Nephron progenitor cell (in vitro differentiated cells): ENCODE results near the gene HLF.

Experiments
- DNase-seq: peaks from one replicate; pipeline ENCODE4 v3.0.0; 2021
- H3K27ac Mint-ChIP-seq: 2 replicates; pipeline ENCODE4 v1.8.0; 2021; ENCODE audit warnings: mild to moderate bottlenecking, moderate library complexity, mixed read lengths
- H3K27me3 Mint-ChIP-seq: 2 replicates; pipeline ENCODE4 v1.8.0; 2021; ENCODE audit warnings: mild to moderate bottlenecking, low read depth, mixed read lengths; ENCODE audit not compliant: poor library complexity
- H3K36me3 Mint-ChIP-seq: 2 replicates; pipeline ENCODE4 v1.8.0; 2021; ENCODE audit warnings: low read depth, mixed read lengths
- H3K4me1 Mint-ChIP-seq: 2 replicates; pipeline ENCODE4 v1.8.0; 2021; ENCODE audit warnings: mixed read lengths
- H3K4me3 Mint-ChIP-seq: 2 replicates; pipeline ENCODE4 v1.8.0; 2021; ENCODE audit warnings: mild to moderate bottlenecking, moderate library complexity, mixed read lengths
- H3K9me3 Mint-ChIP-seq: 2 replicates; pipeline ENCODE4 v1.8.0; 2021; ENCODE audit warnings: mild to moderate bottlenecking, moderate library complexity, mixed read lengths
- TF ChIP-seq, protein P1 (sequence below): fragments of 200-600 bp; sonication (generic); IDR thresholded peaks from 2 replicates; pipeline ENCODE4 v1.5.0; 2021; ENCODE audit warnings: antibody characterized with exemption

The HLF gene

DNA sequence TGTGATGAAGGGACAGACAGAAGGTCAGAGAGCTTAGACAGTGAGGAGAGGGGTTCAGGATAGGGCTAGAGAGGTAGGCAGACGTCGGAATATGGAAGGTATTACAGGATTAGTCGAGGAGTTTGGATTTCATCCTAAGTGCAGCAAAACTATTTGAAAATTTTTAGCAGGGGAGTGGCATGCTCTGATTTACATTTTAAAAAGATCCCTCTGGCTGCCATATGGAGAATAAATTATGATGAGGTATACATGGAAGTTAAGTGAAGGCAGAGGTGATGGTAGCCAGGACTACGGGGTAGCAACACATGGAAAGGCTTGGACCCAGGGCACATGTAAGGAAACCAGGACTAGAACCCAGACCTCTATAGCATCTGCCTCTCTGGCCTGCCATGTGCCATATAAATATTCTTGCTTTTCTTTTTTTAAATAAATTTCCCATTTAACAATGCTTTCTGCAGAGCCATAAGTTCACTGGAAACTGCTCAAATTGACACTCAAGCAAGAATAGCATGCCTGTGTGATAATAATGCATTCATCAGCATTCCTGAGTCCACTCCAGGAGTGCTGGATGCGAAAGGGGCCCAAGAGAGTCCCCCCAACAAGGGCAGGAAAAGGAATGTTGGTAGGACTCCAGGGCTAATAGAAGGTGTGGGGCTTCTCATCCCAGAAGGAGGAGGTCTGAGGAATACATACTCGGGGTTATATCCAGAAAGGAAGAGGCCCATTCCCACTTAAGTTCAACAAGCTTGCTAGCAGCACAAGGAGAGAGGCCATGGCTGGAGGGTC, 78.2 kb downstream of the HLF start:
- H3K27me3 Mint-ChIP-seq, result peaks cover 11% of the 10 kb centered on the region
- H3K4me1 Mint-ChIP-seq, result peaks cover 5% of the 10 kb centered on the region
- H3K36me3 Mint-ChIP-seq, result no peaks in the 10 kb centered on the region
- TF ChIP-seq, protein P1, sequence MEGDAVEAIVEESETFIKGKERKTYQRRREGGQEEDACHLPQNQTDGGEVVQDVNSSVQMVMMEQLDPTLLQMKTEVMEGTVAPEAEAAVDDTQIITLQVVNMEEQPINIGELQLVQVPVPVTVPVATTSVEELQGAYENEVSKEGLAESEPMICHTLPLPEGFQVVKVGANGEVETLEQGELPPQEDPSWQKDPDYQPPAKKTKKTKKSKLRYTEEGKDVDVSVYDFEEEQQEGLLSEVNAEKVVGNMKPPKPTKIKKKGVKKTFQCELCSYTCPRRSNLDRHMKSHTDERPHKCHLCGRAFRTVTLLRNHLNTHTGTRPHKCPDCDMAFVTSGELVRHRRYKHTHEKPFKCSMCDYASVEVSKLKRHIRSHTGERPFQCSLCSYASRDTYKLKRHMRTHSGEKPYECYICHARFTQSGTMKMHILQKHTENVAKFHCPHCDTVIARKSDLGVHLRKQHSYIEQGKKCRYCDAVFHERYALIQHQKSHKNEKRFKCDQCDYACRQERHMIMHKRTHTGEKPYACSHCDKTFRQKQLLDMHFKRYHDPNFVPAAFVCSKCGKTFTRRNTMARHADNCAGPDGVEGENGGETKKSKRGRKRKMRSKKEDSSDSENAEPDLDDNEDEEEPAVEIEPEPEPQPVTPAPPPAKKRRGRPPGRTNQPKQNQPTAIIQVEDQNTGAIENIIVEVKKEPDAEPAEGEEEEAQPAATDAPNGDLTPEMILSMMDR, result no peak
- no peak overlapping the region for H3K27ac Mint-ChIP-seq
- H3K9me3 Mint-ChIP-seq, result peaks cover 26% of the 10 kb centered on the region
- no peak for DNase-seq
- H3K4me3 Mint-ChIP-seq, result no peak overlapping the region

DNA sequence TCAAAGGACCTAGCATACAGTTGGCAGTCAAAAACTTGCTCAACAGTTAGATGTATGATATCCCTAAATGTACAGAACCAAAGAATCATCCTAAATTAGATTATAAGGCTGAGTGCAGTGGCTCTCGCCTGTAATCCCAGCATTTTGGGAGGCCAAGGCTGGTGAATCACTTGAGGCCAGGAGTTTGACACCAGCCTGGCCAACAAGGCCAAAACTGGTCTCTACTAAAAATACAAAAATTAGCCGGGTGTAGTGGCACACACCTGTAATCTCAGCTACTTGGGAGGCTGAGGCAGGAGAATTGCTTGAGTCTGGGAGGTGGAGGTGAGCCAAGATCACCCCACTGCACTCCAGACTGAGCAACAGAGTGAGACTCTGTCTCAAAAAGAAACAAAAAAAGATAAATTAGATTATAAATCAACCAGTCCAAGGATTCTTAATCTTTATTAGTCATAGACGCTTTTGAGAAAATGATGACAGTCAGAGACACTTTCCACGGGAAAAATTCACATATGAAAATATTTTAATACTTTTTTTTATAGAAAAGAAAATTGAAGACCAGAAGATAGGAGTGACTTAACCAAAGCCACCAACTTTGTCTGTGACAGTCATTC, 79.2 kb downstream of the HLF start:
- Mint-ChIP-seq H3K36me3 (no peaks in the 10 kb centered on the region), H3K4me1 (peaks cover 5% of the 10 kb centered on the region), H3K27ac (no peak overlapping the region), H3K27me3 (peaks cover 11% of the 10 kb centered on the region), H3K4me3 (no peak overlapping the region), H3K9me3 (peaks cover 20% of the 10 kb centered on the region)
- TF ChIP-seq, protein P1, result no peak
- DNase-seq, result no peak

DNA sequence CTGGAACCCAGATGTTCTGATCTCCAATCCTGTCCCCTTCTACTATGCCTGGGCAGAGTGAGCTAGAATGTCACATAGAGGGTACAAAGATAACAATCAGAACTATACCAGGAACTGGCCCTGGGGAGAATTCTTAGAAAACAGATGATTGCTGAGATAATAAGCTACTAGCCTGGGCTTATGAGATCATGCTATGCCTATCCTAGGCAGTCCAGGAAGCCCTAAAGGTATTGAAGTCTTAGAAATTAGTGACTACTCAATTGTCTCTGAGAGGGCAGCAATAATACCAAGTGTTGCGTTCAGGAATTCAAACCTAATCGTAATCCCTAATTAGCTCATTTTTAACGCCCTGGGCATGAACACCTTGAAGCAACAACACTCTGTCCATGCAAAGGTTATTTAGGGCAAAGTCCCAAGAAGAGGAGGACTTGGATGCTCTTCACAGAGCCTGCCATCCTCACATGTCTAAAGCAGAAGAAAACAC, 79.8 kb downstream of the HLF start:
- no peak overlapping the region for H3K4me3 Mint-ChIP-seq
- no peak for DNase-seq
- H3K36me3 Mint-ChIP-seq, result no peaks in the 10 kb centered on the region
- H3K9me3 Mint-ChIP-seq, result peaks cover 20% of the 10 kb centered on the region
- H3K4me1 Mint-ChIP-seq, result peaks cover 5% of the 10 kb centered on the region
- no peak overlapping the region for H3K27ac Mint-ChIP-seq
- H3K27me3 Mint-ChIP-seq, result peaks cover 11% of the 10 kb centered on the region
- TF ChIP-seq, protein P1, result no peak

DNA sequence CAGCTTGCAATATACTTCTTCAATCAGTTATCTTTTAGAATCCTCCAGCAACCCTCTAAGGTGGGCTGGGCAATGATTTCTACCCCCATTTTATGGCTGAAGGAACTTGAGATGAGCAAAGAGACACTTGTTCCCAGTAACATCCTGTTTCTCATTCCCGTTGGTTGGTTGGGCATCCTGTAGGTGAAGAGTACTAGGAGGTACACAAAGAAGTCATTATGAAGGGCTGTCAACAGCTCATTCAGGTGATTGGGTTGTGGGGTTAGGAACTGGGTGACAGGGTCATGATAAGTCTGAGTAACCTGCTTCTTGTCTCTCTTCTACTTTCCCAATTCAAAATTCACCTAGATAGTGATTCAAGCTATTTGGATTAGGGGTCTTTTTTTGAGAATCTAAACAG, 80.4 kb downstream of the HLF start:
- no peak for DNase-seq
- H3K27me3 Mint-ChIP-seq, result peaks cover 11% of the 10 kb centered on the region
- peaks cover 2% of the 10 kb centered on the region for H3K4me1 Mint-ChIP-seq
- H3K27ac Mint-ChIP-seq, result no peak overlapping the region
- TF ChIP-seq, protein P1, result no peak
- peaks cover 20% of the 10 kb centered on the region for H3K9me3 Mint-ChIP-seq
- H3K4me3 Mint-ChIP-seq, result no peak overlapping the region
- H3K36me3 Mint-ChIP-seq, result no peaks in the 10 kb centered on the region

DNA sequence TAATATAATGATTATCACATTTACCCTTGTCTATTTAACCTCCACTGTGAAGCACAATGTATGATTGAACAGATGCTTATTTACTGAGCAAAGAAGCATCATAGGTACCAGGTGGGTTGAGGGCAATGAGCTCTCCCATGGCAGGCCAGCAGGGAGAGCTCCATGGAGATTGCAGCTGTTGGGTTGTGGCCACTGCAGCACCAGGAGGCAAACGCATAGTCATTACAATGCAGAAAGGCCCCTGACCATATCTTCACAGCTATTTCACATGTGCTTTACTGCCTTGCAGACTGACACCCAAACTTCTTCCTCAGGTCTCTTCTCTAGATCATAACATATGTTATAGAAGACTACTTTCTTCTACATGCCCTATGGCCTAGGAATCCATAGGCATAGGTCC, 81.9 kb downstream of the HLF start:
- peaks cover 11% of the 10 kb centered on the region for H3K27me3 Mint-ChIP-seq
- H3K27ac Mint-ChIP-seq, result no peak overlapping the region
- no peak for DNase-seq
- no peaks in the 10 kb centered on the region for H3K36me3 Mint-ChIP-seq
- H3K4me1 Mint-ChIP-seq, result no peaks in the 10 kb centered on the region
- H3K4me3 Mint-ChIP-seq, result no peak overlapping the region
- TF ChIP-seq, protein P1, result no peak
- peaks cover 20% of the 10 kb centered on the region for H3K9me3 Mint-ChIP-seq
